ENCODE data around the gene ASPSCR1. TPM values are rescaled to one million over a fixed set of nuclear protein-coding genes. Genes with fewer than 3 reads are reported as not detected.

ASPSCR1 gene
- total RNA-seq, 1 experiment from 2014 or later, result 54.9 TPM

DNA sequence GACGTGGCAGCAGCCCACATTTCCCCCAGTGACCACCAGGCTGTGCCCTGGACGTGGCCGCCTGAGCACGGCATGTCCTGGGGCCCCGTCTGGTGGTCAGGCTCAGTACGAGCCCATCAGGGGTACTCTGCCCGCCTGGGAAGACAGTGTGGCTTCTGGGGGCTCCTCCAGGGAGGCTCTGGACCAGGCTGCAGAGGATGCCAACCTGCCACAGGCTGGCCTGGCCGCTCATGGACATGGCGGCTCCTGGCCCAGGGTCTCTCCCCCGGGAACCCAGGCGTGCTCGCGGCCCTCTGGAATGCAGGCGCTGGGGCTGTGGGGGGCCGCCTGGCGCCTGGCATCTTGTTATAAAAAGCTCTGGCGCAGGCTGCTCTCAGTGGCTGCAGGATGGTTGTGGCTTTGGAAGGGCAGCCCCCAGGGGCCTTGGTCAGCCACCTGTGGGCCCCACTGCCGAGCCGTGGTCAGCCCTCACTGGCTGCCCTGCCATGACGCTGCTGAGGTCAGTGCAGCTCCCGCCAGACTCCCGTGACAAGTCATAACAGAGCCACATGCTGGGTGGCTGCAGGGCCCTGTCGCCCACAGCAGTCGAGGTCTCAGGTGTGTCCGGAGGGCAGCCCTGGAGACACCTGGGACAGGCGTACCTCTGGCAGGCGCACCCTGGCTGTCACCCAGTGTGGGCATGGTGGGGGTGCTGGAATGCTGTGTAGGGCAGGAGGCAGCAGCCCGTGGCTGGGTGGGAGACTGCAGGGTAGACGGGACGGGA, 30.2 kb downstream of the ASPSCR1 start:
- no peak overlapping the region for H3K27ac ChIP-seq
- BruUV-seq (replicated peaks), result no TSS peak
- ChIA-PET CTCF (no interaction called here), POLR2A (ENCODE audit: unreplicated experiment) (no interaction called here)
- intact Hi-C loops (cut with micrococcal nuclease; ENCODE audit: unreplicated experiment), result no loop called here
- no peak for DNase-seq
- TF ChIP-seq CTCF (conservative IDR thresholded peaks at IDR 0.05) (no peak), EZH2 (IDR thresholded peaks at IDR 0.05; ENCODE audit: low read depth) (no peak)
- no peaks in the 10 kb centered on the region for H3K36me3 ChIP-seq (ENCODE audit: low read depth)
- H4K20me1 ChIP-seq (ENCODE audit: insufficient read depth), result no peaks in the 10 kb centered on the region
- no peak overlapping the region for H3K4me3 ChIP-seq
- no peak overlapping the region for H3K4me2 ChIP-seq
- no peak overlapping the region for H2AFZ ChIP-seq
- H3K27me3 ChIP-seq (ENCODE audit: insufficient read depth, low read depth), result no peaks in the 10 kb centered on the region
- no peaks in the 10 kb centered on the region for H3K9me3 ChIP-seq (ENCODE audit: insufficient read depth, low read depth)
- peaks cover 16% of the 10 kb centered on the region for H3K4me1 ChIP-seq (replicated peaks; ENCODE audit: insufficient read depth)
- H3K9me2 ChIP-seq (ENCODE audit: insufficient read depth), result no peaks in the 10 kb centered on the region
- H3F3A ChIP-seq (ENCODE audit: insufficient read depth, low read depth), result peaks cover 9% of the 10 kb centered on the region; the same call in 1 of the 2 replicates
- H3K79me2 ChIP-seq (ENCODE audit: low read depth), result no peaks in the 10 kb centered on the region

- Histone ChIP-seq H3K9me2 (ENCODE audit: insufficient read depth) (no peaks in the 10 kb centered on the region), H3K4me1 (replicated peaks; ENCODE audit: insufficient read depth) (peaks cover 9% of the 10 kb centered on the region), H3K4me2 (no peak overlapping the region), H3K27ac (no peak overlapping the region), H3F3A (ENCODE audit: insufficient read depth, low read depth) (peaks cover 2% of the 10 kb centered on the region; the same call in 1 of the 2 replicates), H4K20me1 (ENCODE audit: insufficient read depth) (no peaks in the 10 kb centered on the region), H3K36me3 (ENCODE audit: low read depth) (no peaks in the 10 kb centered on the region), H3K9me3 (ENCODE audit: insufficient read depth, low read depth) (no peaks in the 10 kb centered on the region), H3K79me2 (ENCODE audit: low read depth) (no peaks in the 10 kb centered on the region), H3K4me3 (no peak overlapping the region), H3K27me3 (ENCODE audit: insufficient read depth, low read depth) (no peaks in the 10 kb centered on the region), H2AFZ (no peak overlapping the region)
- TF ChIP-seq CTCF (conservative IDR thresholded peaks at IDR 0.05) (no peak), EZH2 (IDR thresholded peaks at IDR 0.05; ENCODE audit: low read depth) (no peak)
- intact Hi-C loops (cut with micrococcal nuclease; ENCODE audit: unreplicated experiment), result no loop called here
- no peak for DNase-seq
- CTCF ChIA-PET, result no interaction called here
- BruUV-seq (replicated peaks), result no TSS peak
- POLR2A ChIA-PET (ENCODE audit: unreplicated experiment), result no interaction called here
Observed at GRCh38 chr17:82008258-82008940, 31.0 kb downstream of the ASPSCR1 start.

- Histone ChIP-seq H3K27ac (no peak overlapping the region), H3K79me2 (ENCODE audit: low read depth) (no peaks in the 10 kb centered on the region), H3K36me3 (ENCODE audit: low read depth) (no peaks in the 10 kb centered on the region), H3K27me3 (ENCODE audit: insufficient read depth, low read depth) (no peaks in the 10 kb centered on the region), H3K4me3 (no peak overlapping the region), H2AFZ (no peak overlapping the region), H3K4me2 (no peak overlapping the region), H3K9me3 (ENCODE audit: insufficient read depth, low read depth) (no peaks in the 10 kb centered on the region), H3K4me1 (replicated peaks; ENCODE audit: insufficient read depth) (peaks cover 5% of the 10 kb centered on the region), H3K9me2 (ENCODE audit: insufficient read depth) (no peaks in the 10 kb centered on the region), H3F3A (ENCODE audit: insufficient read depth, low read depth) (no peaks in the 10 kb centered on the region), H4K20me1 (ENCODE audit: insufficient read depth) (no peaks in the 10 kb centered on the region)
- intact Hi-C loops (cut with micrococcal nuclease; ENCODE audit: unreplicated experiment), result no loop called here
- TF ChIP-seq CTCF (conservative IDR thresholded peaks at IDR 0.05) (no peak), EZH2 (IDR thresholded peaks at IDR 0.05; ENCODE audit: low read depth) (no peak)
- ChIA-PET CTCF (interaction anchor here (0.6 kb wide), 1 partner anchor 54 kb away, joined by 5 read pairs; no protein-coding TSS in a partner anchor), POLR2A (ENCODE audit: unreplicated experiment) (interaction anchor here (0.6 kb wide), 1 partner anchor 11 kb away, joined by 13 read pairs; no protein-coding TSS in a partner anchor)
- BruUV-seq (replicated peaks), result no TSS peak
- DNase-seq, result no peak
Observed at GRCh38 chr17:82008941-82009405, 31.5 kb downstream of the ASPSCR1 start.
